GM19025 (cell line): ENCODE measurements around the gene TSC2.

Source experiments
- ATAC-seq: cut with Tn5 transposase; IDR thresholded peaks from one replicate; pipeline ENCODE4 v1.9.1; 2021; ENCODE audit warnings: mild to moderate bottlenecking, low read depth, moderate library complexity; ENCODE audit not compliant: unreplicated experiment

Gene TSC2

GRCh38 chr16:2061526-2061925 is 13.7 kb downstream of the TSC2 start:
- no peak for ATAC-seq

DNA sequence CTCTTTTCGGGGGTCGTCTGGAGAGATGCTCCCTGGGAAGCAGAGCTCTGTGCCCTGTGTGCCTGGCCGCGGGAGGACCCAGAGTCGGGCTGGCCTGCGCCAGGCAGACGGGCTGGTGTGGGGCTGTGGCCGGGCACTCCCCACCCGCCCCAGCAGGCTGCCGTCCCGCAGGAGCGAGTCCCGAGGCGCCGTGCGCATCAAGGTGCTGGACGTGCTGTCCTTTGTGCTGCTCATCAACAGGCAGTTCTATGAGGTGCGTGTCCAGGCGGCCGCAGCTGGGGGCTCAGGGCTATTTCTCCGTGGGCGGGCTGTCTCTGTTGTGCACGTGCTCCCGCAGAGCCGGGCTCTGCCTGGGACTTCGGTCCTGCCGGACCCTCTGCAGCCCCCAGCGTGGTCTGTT is 15.0 kb downstream of the TSC2 start:
- no peak for ATAC-seq

DNA sequence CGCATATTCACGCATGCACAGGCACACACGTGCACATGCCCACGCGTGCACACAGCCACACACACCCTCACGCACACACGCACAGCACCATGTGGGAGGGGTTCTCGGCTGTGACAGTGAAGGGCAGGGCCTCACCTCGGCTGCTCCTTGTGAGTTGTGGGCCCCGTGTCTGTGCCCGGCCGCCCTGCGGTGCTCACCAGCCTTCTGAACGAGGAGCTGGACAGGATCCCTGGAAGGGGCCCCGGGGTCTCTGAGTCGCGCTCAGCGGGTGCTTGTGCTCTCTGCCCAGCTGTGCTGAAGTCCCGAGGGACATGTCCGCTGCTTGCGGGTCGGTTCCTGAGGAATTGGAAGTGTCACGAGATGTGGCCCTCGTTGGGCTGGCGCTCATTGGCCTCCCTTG is 16.1 kb downstream of the TSC2 start:
- ATAC-seq: no peak

- ATAC-seq: no peak
Observed at GRCh38 chr16:2064368-2064945, 16.7 kb downstream of the TSC2 start.

DNA sequence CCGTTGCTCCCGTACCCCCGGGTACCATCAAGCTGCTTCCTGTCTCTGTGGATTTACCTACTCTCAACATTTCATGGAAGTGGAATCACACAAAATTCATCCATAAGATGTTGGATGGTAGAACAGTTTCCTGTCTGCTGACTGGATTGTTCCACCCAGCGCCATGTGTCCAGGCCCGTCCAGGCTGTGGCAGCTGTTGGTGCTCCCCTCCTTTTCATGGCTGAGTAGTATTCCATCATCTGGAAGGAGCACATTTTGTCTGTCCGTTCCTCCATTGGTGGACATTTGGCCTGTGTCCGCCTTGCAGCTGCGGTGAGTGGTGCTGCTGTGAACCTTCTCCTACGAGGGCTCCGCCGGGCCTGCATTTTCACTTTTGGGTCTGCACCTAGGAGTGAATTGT is 18.4 kb downstream of the TSC2 start:
- no peak for ATAC-seq

DNA sequence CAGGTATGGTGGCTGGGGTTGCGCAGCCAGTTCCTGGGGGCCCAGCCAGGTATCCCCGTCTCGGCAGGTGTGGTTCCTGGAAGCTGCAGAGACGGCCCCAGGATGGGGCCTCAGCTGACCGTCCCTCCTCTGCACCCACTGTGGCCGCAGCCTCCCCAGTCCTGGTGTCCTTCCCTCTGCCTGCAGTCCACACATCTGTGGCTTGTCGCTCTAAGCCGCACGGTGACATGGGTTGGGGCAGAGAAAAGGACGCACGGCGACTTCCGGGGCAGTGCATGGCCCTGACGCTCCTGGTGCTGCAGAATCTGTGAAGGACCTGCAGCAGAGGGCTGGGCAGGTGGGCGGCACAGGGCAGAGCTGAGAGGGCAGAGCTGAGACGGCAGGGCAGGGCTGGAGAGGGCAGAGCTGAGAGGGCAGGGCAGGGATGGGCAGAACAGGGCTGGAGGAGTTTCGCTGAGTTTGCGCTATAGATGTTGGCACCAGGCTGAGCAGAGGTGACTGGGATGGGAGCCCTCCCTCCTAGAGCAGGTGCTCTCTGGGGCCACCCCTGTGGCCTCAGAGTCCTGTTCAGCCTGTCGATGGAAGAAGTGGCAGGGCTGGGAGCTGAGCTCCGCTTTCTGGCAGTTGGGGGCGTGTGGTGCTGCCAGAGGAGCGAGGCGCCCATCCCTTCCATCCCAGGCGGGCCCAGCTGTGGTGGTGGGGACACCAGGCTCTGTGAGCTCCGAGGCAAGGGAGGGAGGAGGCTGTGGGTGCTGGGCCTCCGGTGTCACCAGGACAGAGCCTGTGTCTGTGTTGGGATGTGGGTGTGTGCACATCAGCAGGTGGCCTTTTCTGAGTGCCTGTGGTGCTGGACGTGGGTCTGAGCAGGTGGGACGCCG is 23.0 kb downstream of the TSC2 start:
- ATAC-seq: no peak

DNA sequence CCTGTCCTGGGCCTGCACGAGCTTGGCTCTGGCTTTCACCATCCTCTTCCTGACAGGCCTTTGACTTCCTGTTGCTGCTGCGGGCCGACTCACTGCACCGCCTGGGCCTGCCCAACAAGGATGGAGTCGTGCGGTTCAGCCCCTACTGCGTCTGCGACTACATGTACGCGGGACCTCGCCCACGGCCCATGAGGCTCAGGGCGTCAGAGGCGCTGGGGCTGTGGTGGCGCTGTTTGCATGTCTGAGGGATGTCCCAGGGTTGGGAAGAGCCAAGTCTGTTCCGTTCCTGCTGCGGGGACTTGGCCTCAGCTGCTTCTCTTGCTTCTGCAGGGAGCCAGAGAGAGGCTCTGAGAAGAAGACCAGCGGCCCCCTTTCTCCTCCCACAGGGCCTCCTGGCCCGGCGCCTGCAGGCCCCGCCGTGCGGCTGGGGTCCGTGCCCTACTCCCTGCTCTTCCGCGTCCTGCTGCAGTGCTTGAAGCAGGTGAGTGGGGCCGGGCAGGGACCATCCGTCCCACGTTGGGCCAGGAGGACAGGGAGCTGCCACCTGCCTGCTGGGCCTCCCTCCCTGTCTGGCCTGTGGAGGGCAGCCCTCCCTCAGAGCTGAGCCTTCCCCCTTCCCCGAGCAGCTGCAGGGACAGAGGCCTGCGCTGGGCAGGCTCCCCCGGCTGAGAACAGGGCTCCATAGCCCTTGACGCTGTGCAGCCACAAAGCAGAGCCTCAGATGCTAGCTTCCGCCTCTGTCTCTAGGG is 23.8 kb downstream of the TSC2 start:
- no peak for ATAC-seq

DNA sequence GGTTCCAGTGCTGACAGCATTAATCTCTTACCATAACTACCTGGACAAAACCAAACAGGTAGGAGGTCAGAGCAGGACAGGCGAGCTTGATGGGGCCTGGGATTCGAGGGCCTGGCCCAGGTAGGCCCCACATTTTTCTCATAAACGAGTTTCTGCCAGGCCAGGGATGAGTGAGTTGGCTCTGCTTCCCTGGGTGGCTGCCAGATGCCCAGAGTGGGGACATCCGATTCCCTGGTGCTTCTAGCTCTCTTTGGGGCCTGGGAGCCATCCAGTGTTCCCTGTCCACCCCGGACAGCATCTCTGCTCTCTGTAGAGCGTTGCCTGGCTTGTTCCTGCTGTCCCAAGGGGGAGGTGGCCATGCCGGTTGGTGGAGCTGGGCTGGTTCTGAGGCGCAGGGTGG is 25.1 kb downstream of the TSC2 start:
- no peak for ATAC-seq

GRCh38 chr16:2074071-2074470 is 26.3 kb downstream of the TSC2 start:
- no peak for ATAC-seq

DNA sequence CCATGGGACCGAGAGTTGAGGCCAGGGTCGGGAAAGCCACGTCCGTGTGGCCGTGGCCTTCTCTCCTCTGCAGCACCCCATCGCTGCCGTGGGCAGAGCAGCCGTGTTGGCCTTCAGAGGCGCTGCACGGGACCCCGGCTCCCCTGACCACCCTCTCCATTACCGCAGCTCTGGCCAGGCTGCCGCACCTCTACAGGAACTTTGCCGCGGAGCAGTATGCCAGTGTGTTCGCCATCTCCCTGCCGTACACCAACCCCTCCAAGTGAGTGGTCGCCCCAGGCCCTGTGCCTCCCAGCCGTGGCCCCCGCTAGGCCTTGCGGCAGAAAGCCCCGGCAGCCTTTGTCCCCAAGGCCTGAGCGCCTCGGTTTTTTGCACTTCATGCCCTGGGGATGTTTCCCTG is 27.8 kb downstream of the TSC2 start:
- no peak for ATAC-seq

DNA sequence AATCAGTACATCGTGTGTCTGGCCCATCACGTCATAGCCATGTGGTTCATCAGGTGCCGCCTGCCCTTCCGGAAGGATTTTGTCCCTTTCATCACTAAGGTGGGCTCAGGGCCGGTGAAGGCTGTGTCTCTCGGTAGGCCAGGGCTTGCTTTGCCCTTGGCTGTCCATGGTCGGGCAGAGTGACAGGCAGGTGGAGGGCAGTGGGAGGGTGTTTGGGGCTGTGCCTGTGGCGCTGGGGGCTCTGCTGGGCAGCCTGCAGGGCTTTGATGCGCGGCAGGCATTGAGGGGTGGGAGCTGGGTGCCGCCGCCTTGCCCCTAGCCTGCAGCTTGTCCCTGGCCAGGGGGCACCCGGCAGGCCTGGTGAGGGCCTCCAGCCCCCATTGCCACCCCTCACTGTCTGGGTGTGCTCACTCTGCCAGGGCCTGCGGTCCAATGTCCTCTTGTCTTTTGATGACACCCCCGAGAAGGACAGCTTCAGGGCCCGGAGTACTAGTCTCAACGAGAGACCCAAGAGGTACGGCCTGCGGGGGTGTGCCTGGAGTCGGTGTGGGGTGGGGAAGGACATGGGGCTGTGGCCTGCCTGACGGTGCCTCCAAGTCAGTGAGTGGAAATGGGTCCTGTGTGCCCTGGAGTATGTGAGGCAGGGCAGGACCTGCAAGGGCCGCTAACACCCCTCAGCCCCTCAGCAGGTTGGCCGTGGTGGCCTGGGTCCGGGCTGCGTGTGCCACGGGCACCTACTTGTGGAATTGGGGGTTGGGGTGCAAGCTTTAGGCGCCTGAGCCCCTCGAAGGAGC is 28.5 kb downstream of the TSC2 start:
- no peak for ATAC-seq

DNA sequence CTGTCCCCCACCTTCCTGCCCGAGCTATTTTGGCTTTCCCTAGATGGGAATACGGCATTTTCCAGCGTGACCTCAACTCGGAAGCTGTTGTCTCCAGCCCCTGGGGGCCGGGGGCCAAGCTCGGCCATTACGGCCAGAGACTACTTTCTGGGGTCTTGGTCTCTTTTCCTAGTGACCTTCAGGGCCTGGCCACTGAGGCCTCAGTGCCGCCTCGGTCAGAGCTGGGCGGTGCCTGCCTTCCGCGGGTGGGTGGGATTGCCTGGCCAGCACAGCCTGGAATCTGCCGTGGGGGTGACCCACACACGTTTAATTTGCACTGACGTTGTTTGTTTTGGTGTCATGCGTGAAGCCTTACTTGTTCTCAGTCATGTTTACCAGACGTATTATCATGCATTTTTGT is 29.2 kb downstream of the TSC2 start:
- ATAC-seq: no peak

GRCh38 chr16:2077696-2078095 is 29.9 kb downstream of the TSC2 start:
- ATAC-seq: no peak

GRCh38 chr16:2078096-2078495 is 30.3 kb downstream of the TSC2 start:
- ATAC-seq: no peak

GRCh38 chr16:2078691-2079090 is 30.9 kb downstream of the TSC2 start:
- no peak for ATAC-seq

DNA sequence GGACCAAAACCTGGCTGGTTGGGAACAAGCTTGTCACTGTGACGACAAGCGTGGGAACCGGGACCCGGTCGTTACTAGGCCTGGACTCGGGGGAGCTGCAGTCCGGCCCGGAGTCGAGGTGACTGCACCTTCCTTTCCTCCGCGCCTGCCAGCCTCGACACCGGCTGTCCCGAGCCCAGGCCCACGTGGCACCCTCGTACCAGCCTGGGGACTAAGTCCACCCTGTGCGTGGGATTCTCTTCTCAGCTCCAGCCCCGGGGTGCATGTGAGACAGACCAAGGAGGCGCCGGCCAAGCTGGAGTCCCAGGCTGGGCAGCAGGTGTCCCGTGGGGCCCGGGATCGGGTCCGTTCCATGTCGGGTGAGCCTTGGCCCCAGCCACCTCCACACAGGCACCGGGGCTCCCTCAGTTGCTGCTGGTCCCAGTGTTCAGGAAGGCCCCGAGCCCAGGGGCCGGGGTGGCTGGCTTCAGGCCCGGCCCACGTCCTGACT is 31.6 kb downstream of the TSC2 start:
- ATAC-seq: no peak

- no peak for ATAC-seq
Observed at GRCh38 chr16:2079991-2080390, 32.2 kb downstream of the TSC2 start.

DNA sequence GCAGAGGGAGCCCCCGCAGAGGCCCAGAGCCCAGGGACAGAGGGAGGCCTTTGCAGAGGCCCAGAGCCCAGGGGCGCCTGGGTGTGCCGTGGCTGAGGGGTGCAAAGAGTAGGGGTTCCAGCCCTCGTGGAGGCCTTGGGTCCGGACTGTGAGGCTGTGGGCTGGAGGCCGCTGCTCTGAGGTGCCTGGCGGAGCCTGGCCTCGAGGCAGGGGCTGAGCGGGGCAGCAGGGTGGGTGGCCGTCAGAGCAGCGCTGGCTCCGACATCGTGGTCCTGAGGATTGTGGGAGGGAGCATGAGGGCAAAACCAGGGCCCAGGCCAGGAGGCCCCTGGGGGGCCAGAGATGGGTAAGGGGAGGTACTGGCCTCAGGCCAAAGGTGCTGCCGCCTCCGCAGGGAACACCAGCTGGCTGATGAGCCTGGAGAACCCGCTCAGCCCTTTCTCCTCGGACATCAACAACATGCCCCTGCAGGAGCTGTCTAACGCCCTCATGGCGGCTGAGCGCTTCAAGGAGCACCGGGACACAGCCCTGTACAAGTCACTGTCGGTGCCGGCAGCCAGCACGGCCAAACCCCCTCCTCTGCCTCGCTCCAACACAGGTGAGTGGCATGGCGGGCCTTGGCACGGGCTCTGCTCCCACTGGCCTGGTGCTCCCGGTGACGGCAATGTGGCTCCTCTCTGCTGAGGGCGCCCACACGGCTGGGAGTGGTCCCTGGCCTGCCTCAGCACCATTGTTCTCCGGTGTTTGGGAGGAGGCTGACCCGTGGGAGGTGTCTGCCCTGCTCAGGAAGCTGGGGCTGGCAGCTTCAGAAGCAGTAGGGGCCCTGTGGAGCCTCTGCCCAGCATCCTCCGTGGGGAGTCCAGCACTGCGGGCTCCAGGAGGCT is 33.7 kb downstream of the TSC2 start:
- no peak for ATAC-seq

DNA sequence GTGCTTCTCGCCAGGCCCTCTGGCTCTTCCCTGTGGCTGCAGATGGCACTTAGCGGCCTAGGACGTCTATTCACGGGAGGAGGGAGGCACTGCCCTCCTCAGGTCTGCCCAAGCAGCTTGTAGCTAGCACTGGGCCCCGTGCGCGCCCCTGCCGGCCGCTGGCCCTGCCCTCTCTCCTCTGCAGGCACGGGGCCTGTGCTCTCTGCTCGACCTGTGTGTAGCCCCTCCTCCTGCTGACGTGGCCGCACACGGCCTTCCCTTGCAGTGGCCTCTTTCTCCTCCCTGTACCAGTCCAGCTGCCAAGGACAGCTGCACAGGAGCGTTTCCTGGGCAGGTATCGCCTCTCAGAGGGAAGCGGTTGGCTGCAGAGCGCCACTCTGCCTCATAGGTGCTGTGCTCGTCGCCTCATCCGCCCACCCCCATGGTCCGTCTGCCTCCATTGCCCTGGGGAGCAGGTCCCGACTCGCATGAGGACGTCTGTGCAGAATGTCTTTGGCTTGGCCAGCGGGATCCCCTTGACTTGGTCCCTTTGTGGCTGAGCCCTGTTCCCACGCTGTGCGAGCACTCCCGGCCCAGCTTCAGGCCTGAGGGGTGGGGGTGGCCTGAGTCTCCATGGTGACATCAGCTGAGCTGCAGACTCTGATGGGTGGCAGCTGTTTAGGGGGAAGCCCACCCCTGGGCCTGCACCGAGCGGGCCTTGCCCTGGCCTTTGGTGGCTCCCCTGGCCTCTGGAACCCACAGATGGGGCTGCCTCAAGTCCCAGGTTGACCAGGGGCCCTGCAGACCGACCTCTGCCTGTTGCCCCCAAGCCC is 34.6 kb downstream of the TSC2 start:
- ATAC-seq: no peak
